ENCODE measurements around the gene TMEM131. TPM values are rescaled to one million over a fixed set of nuclear protein-coding genes. Genes with fewer than 3 reads are reported as not detected.

The TMEM131 gene
- total RNA-seq, 1 experiment from 2014 or later, result 21.9 TPM

GRCh38 chr2:97724073-97724410 lies 271.7 kb downstream of the TMEM131 start:
- Mint-ChIP-seq H3K4me3 (no peak overlapping the region), H3K27ac (no peak overlapping the region), H3K27me3 (ENCODE audit: low read depth) (no peaks in the 10 kb centered on the region; the same call in 1 of the 2 replicates)

GRCh38 chr2:97723156-97724072 lies 272.3 kb downstream of the TMEM131 start:
- CTCF ChIA-PET, result interaction anchor here (1.0 to 1.4 kb wide), 4 partner anchors 13 to 133 kb away, joined by 3 to 8 read pairs (median 3); no protein-coding TSS in a partner anchor
- POLR2A ChIA-PET, result no interaction called here
- Mint-ChIP-seq H3K9me3 (peaks cover 3% of the 10 kb centered on the region), H3K4me3 (no peak overlapping the region), H3K36me3 (no peaks in the 10 kb centered on the region), H3K27me3 (ENCODE audit: low read depth) (no peaks in the 10 kb centered on the region; the same call in 1 of the 2 replicates), H3K4me1 (peaks cover 27% of the 10 kb centered on the region), H3K27ac (no peak overlapping the region)
- DNase-seq (ENCODE audit: low spot score) (no peak), ATAC-seq (no peak)
- TF ChIP-seq TEAD4 (CRISPR knock-in tag; IDR thresholded peaks at IDR 0.05), result no peak

More at GRCh38 chr2:97724073-97724410, 271.7 kb downstream of the TMEM131 start:
- Mint-ChIP-seq H3K9me3 (peaks cover 3% of the 10 kb centered on the region), H3K36me3 (no peaks in the 10 kb centered on the region), H3K4me1 (peaks cover 22% of the 10 kb centered on the region)
- ChIA-PET CTCF (interaction anchor here (1.0 to 2.8 kb wide), 4 partner anchors 13 to 133 kb away, joined by 3 to 8 read pairs (median 5); no protein-coding TSS in a partner anchor), POLR2A (interaction anchor here (0.5 kb wide), 1 partner anchor 17 kb away, joined by 3 read pairs; no protein-coding TSS in a partner anchor)
- ATAC-seq (no peak), DNase-seq (ENCODE audit: low spot score) (no peak)
- no peak for TF ChIP-seq FOXK1 (CRISPR knock-in tag; IDR thresholded peaks at IDR 0.05)
- TF ChIP-seq NFATC4 (CRISPR knock-in tag; IDR thresholded peaks at IDR 0.05), result no peak

- ChIA-PET POLR2A (no interaction called here), CTCF (no interaction called here)
- Mint-ChIP-seq H3K36me3 (no peaks in the 10 kb centered on the region), H3K27me3 (ENCODE audit: low read depth) (no peaks in the 10 kb centered on the region; the same call in 1 of the 2 replicates), H3K9me3 (peaks cover 3% of the 10 kb centered on the region), H3K27ac (no peak overlapping the region), H3K4me1 (peaks cover 27% of the 10 kb centered on the region), H3K4me3 (no peak overlapping the region)
- TF ChIP-seq TEAD1 (CRISPR knock-in tag; IDR thresholded peaks at IDR 0.05) (no peak), ZBTB21 (CRISPR knock-in tag; IDR thresholded peaks at IDR 0.05; ENCODE audit: borderline replicate concordance) (no peak), AR (CRISPR knock-in tag; IDR thresholded peaks at IDR 0.05) (no peak), MAX (CRISPR knock-in tag; IDR thresholded peaks at IDR 0.05) (no peak), MXD4 (CRISPR knock-in tag; IDR thresholded peaks at IDR 0.05; ENCODE audit: borderline replicate concordance) (no peak), ZNF317 (CRISPR knock-in tag; IDR thresholded peaks at IDR 0.05; ENCODE audit: borderline replicate concordance, low read depth) (no peak), STAT6 (CRISPR knock-in tag; conservative IDR thresholded peaks at IDR 0.05; ENCODE audit: low read depth) (no peak), ZMAT4 (CRISPR knock-in tag; IDR thresholded peaks at IDR 0.05) (no peak), FOXP1 (CRISPR knock-in tag; IDR thresholded peaks at IDR 0.05; ENCODE audit: borderline replicate concordance) (no peak), HMGXB4 (CRISPR knock-in tag; IDR thresholded peaks at IDR 0.05) (no peak)
- DNase-seq (ENCODE audit: low spot score) (no peak), ATAC-seq (no peak)
These were observed 273.5 kb downstream of the TMEM131 start for GRCh38 chr2:97722227-97722626.

All from WTC11 (cell line).